GM12878 (cell line): ENCODE measurements around the gene ANO3. TPM values are rescaled to one million over a fixed set of nuclear protein-coding genes. Genes with fewer than 3 reads are reported as not detected.

Experiments
- ATAC-seq: fragments of 200-7000 bp; cut with Tn5 transposase; 3 replicates; pipeline ENCODE4 v1.9.1; 2020; ENCODE audit warnings: mild to moderate bottlenecking, moderate library complexity
- BruUV-seq: library from RNA; stranded (reverse); fragments of 400-500 nt; replicated peaks from 2 replicates; lab custom pipeline; 2021; lab: Mats Ljungman, UMichigan
- CTCF ChIA-PET: fragments of 300-600 bp; sonication (Branson Sonifier 250); formaldehyde crosslinking; extraction: SDS; loops from one replicate; lab custom pipeline; 2021; ENCODE audit warnings: inconsistent platforms; lab: Yijun Ruan, JAX
- POLR2A ChIA-PET: fragments of 350-600 bp; formaldehyde crosslinking; extraction: SDS; loops from one replicate; lab custom pipeline; 2021; ENCODE audit warnings: inconsistent platforms; lab: Charles Lee
- RAD21 ChIA-PET: fragments of 300-600 bp; sonication (Branson Sonifier 250); formaldehyde crosslinking; loops from one replicate; lab custom pipeline; 2023; ENCODE audit warnings: antibody characterized with exemption; ENCODE audit not compliant: unreplicated experiment; lab: Charles Lee
- SMC1A ChIA-PET: fragments of 300-600 bp; sonication (Branson Sonifier 250); formaldehyde crosslinking; loops from one replicate; lab custom pipeline; 2023; ENCODE audit not compliant: unreplicated experiment, uncharacterized antibody; lab: Charles Lee
- DNase-seq: peaks from one replicate; pipeline ENCODE4 v3.0.0-alpha.2; 2011; ENCODE audit warnings: low read depth, low spot score
- FAIRE-seq: peaks from 3 replicates; lab custom pipeline; 2011; peaks lifted over from hg19 to GRCh38; lab: Jason Lieb, UNC
- H2AFZ ChIP-seq: 2 replicates; pipeline ENCODE4 v1.6.0; 2011; ENCODE audit warnings: low read depth, low read length, control low read depth; ENCODE audit not compliant: control insufficient read depth
- H3K27ac ChIP-seq: 2 replicates; pipeline ENCODE4 v1.5.1; 2011; ENCODE audit warnings: control low read depth; ENCODE audit not compliant: control insufficient read depth, insufficient read depth
- H3K27me3 ChIP-seq, 2 experiments: replicated peaks in 1 of 2; 2 replicates each; pipeline versions ENCODE4 v1.6.0 to v1.6.1; 2011; ENCODE audit warnings: low read length in 1 of 2; ENCODE audit not compliant: control insufficient read depth in 2 of 2, insufficient read depth in 2 of 2
- H3K36me3 ChIP-seq, 2 experiments: 2 replicates each; pipeline ENCODE4 v1.5.1; 2011; ENCODE audit warnings: low read length in 1 of 2; ENCODE audit not compliant: control insufficient read depth in 2 of 2, insufficient read depth in 2 of 2
- H3K4me1 ChIP-seq: 2 replicates; pipeline ENCODE4 v1.6.1; 2011; ENCODE audit warnings: mild to moderate bottlenecking, low read length, moderate library complexity, mixed read lengths; ENCODE audit not compliant: control insufficient read depth, insufficient read depth
- H3K4me2 ChIP-seq: 2 replicates; pipeline ENCODE4 v1.6.0; 2011; ENCODE audit warnings: control low read depth; ENCODE audit not compliant: control insufficient read depth, insufficient read depth
- H3K4me3 ChIP-seq: fragments of 200-600 bp; sonication (generic); 2 replicates; pipeline ENCODE4 v1.5.1; 2016
- H3K79me2 ChIP-seq: 2 replicates; pipeline ENCODE4 v1.6.0; 2011; ENCODE audit warnings: low read length; ENCODE audit not compliant: control insufficient read depth, insufficient read depth
- H3K9ac ChIP-seq: 2 replicates; pipeline ENCODE4 v1.8.0; 2011; ENCODE audit warnings: low read length, control low read depth, mixed read lengths; ENCODE audit not compliant: control insufficient read depth, insufficient read depth
- H3K9me3 ChIP-seq: replicated peaks from 3 replicates; pipeline ENCODE4 v1.5.1; 2011; ENCODE audit warnings: mild to moderate bottlenecking, low read length; ENCODE audit not compliant: control insufficient read depth, insufficient read depth
- H4K20me1 ChIP-seq: 2 replicates; pipeline ENCODE4 v1.6.0; 2011; ENCODE audit not compliant: control insufficient read depth, insufficient read depth
- BHLHE40 ChIP-seq, 2 experiments: fragments of 450-650 bp in 1 of 2; IDR thresholded peaks; 2 replicates each; pipeline ENCODE4 v1.6.1; 2011 to 2017; ENCODE audit warnings: low read depth in 2 of 2, borderline replicate concordance in 1 of 2, improper control_type of control experiment in 1 of 2, low read length in 1 of 2, mild to moderate bottlenecking in 1 of 2
- BMI1 ChIP-seq: fragments of 450-650 bp; IDR thresholded peaks from 2 replicates; pipeline ENCODE4 v1.6.1; 2016; ENCODE audit warnings: mild to moderate bottlenecking, moderate library complexity, borderline replicate concordance
- EGR1 ChIP-seq, 2 experiments: IDR thresholded peaks; 1 replicate in 1 of 2; 2 replicates in 1 of 2; pipeline ENCODE4 v1.6.1; 2011 to 2012; ENCODE audit warnings: low read depth in 2 of 2, low read length in 2 of 2, borderline replicate concordance in 1 of 2, mild to moderate bottlenecking in 1 of 2, moderate library complexity in 1 of 2
- EZH2 ChIP-seq: IDR thresholded peaks from 2 replicates; pipeline ENCODE4 v1.6.1; 2012; ENCODE audit warnings: low read depth, mild to moderate bottlenecking, control low read depth, inconsistent platforms, low read length, borderline replicate concordance; ENCODE audit not compliant: control insufficient read depth
- IKZF1 ChIP-seq: fragments of 450-650 bp; conservative IDR thresholded peaks from 2 replicates; pipeline ENCODE4 v1.6.1; 2017; ENCODE audit warnings: antibody characterized with exemption, mild to moderate bottlenecking
- MEF2B ChIP-seq: fragments of 450-650 bp; IDR thresholded peaks from 2 replicates; pipeline ENCODE4 v1.6.1; 2018; ENCODE audit warnings: mild to moderate bottlenecking, moderate library complexity; ENCODE audit not compliant: partially characterized antibody, poor library complexity, severe bottlenecking
- NR2F1 ChIP-seq: fragments of 450-650 bp; conservative IDR thresholded peaks from 2 replicates; pipeline ENCODE4 v1.6.1; 2017; ENCODE audit warnings: mild to moderate bottlenecking
- POU2F2 ChIP-seq: IDR thresholded peaks from 3 replicates; pipeline ENCODE4 v1.6.1; 2011; ENCODE audit warnings: low read depth, mild to moderate bottlenecking, low read length, borderline replicate concordance
- RAD51 ChIP-seq: fragments of 450-650 bp; IDR thresholded peaks from 2 replicates; pipeline ENCODE4 v1.6.1; 2016; ENCODE audit warnings: moderate library complexity, mild to moderate bottlenecking, inconsistent platforms
- SMC3 ChIP-seq: IDR thresholded peaks from 2 replicates; pipeline ENCODE4 v1.6.1; 2011; ENCODE audit warnings: low read length, improper control_type of control experiment, borderline replicate concordance
- SREBF1 ChIP-seq: IDR thresholded peaks from 2 replicates; pipeline ENCODE4 v1.6.1; 2012; ENCODE audit warnings: mild to moderate bottlenecking, low read length
- ZBED1 ChIP-seq: IDR thresholded peaks from 2 replicates; pipeline ENCODE4 v1.6.1; 2016; ENCODE audit warnings: borderline replicate concordance
- ZZZ3 ChIP-seq: IDR thresholded peaks from 2 replicates; pipeline ENCODE4 v1.6.1; 2011; ENCODE audit warnings: low read depth; ENCODE audit not compliant: control insufficient read depth, insufficient read length
- WGBS: methylation state at CpG from one replicate; pipeline ENCODE4 v1.1.6; 2016; ENCODE audit warnings: low lambda C conversion rate; ENCODE audit not compliant: insufficient replicate concordance, insufficient coverage; ENCODE audit errors: missing lambda C conversion rate; 5-methylcytosine and 5-hydroxymethylcytosine counted together
- in situ Hi-C: fragments of 300-500 bp; cut with MboI; formaldehyde crosslinking; loops from 9 replicates; pipeline ENCODE4 v1.14.3; 2018; ENCODE audit warnings: mixed read lengths
- intact Hi-C: fragments of 100-400 bp; cut with micrococcal nuclease; formaldehyde crosslinking; loops from one replicate; pipeline ENCODE4 v1.14.2; 2022; ENCODE audit not compliant: unreplicated experiment
- polyA plus RNA-seq, 11 experiments: library from polyadenylated mRNA; depleted of rRNA in 4 of 11; unstranded in 6 of 11; stranded (reverse) in 5 of 11; fragments of >200 nt; fragmentation: Nextera tagmentation in 4 of 11; fragmentation: Illumina TruSeq in 1 of 11; extraction: Ambion mirVana in 4 of 11; extraction: Trizol in 1 of 11; gene quantifications; 1 replicate in 1 of 11; 2 replicates in 10 of 11; pipeline versions ENCODE4 v1.2.1 to v1.2.3, GENCODE V29; 2011 to 2016; ENCODE audit warnings: inconsistent platforms in 2 of 11, missing spikeins in 2 of 11, low read depth in 1 of 11
- total RNA-seq, 4 experiments: library from RNA; depleted of rRNA in 3 of 4; stranded (reverse); fragments of >200 nt in 3 of 4; fragmentation: Illumina TruSeq in 1 of 4; extraction: Trizol in 1 of 4; gene quantifications; 2 replicates each; pipeline versions ENCODE4 v1.2.1 to v1.2.3, GENCODE V29; 2013 to 2021

Gene ANO3
- total and polyA plus RNA-seq, 10 of the 15 experiments (the other 5 are each of a cell fraction or from before 2014, with no cell fraction given), result 0.13 to 5.9 (median 0.44) TPM

DNA sequence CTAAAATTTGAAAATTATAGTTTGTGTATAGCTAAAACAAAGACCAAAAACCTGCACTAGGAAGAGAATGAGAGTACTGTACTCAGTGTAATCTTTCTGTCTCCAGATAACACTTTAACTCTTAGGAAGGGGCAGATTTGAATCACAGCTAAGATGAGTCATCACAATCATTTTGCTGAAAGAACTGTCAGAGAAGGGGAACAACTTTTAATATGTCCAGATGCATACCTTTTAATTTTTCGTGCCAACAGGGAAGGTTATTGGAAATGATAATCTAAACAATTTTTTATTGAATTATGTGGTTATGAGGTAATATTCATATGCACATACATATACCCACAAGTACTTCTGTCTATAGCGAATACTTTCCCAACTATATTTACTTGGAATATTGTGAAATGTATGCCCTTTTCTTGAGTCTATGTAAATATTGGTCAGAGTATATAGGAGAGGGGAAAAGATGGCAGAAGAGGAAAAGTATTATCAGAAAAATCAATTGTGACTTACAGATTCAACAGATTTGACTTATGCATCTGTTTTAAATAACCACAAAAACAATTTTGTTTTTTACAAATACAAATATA, 291.2 kb downstream of the ANO3 start (continued):
- 0 out of 2 replicates have a peak, but pooled peaks have one; percentile 34 for TF ChIP-seq IKZF1
- no peak for TF ChIP-seq EZH2
- no peak for TF ChIP-seq BHLHE40 (IDR thresholded peaks at IDR 0.05; ENCODE audit: borderline replicate concordance in 1 of 2, low read depth in 2 of 2, low read length in 1 of 2)
- TF ChIP-seq SMC3, result no peak
- TF ChIP-seq POU2F2, result no peak
- TF ChIP-seq MEF2B, result no peak

DNA sequence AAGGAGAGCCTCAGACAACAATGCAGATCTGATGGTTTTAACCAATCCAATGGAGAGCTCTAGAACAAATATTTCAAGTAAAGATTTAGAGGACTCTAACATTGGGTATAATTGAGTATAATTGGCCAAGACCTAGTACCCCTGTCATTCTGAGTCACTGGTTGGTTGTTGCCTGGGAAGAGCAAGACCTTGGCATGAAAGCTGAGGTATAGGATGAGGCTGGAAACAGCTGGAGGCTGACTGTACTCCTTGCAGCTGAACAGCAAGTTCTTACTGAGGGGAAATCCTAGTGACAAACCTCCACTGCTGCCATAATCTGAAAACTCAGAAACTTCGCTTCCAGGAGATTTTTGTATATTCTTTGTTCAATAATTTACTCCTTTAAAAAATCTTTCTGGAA, 294.4 kb downstream of the ANO3 start:
- RAD21 ChIA-PET, result interaction anchor here (1.3 to 3.8 kb wide), 5 partner anchors 9 to 69 kb away, joined by 3 to 14 read pairs (median 5); no protein-coding TSS in a partner anchor

More for the DNA sequence above, 294.4 kb downstream of the ANO3 start:
- H3K9ac ChIP-seq, result no peak overlapping the region
- 0% methylated on average over 1 of the region's 1 CpG for WGBS
- no peaks in the 10 kb centered on the region for H3K4me1 ChIP-seq
- H3K36me3 ChIP-seq, result no peaks in the 10 kb centered on the region
- intact Hi-C loops, result loop anchor here (10.0 kb wide), 1 partner anchor 608 kb away; no protein-coding TSS in a partner anchor
- no peak overlapping the region for H3K4me3 ChIP-seq
- BruUV-seq, result no TSS peak
- no peaks in the 10 kb centered on the region for H4K20me1 ChIP-seq
- no peaks in the 10 kb centered on the region for H3K9me3 ChIP-seq
- in situ Hi-C loops, result no loop called here
- FAIRE-seq (no peak), ATAC-seq (no peak; the same call in 2 of the 3 replicates), DNase-seq (no peak)
- H3K27ac ChIP-seq, result no peak overlapping the region
- ChIA-PET POLR2A (interaction anchor here (2.9 kb wide), 1 partner anchor 11 kb away, joined by 17 read pairs; no protein-coding TSS in a partner anchor), CTCF (interaction anchor here (1.5 kb wide), 1 partner anchor 75 kb away, joined by 6 read pairs; no protein-coding TSS in a partner anchor), SMC1A (interaction anchor here (0.6 to 7.2 kb wide), 12 partner anchors 8 to 539 kb away, joined by 3 to 63 read pairs (median 3); no protein-coding TSS in a partner anchor)
- no peak overlapping the region for H2AFZ ChIP-seq
- TF ChIP-seq BMI1 (no peak), ZBED1 (no peak), NR2F1 (no peak), ZZZ3 (no peak), EGR1 (IDR thresholded peaks at IDR 0.05; ENCODE audit: borderline replicate concordance in 1 of 2, low read depth in 2 of 2, low read length in 2 of 2) (no peak), RAD51 (no peak), SREBF1 (no peak)
- H3K4me2 ChIP-seq, result no peak overlapping the region
- no peaks in the 10 kb centered on the region for H3K79me2 ChIP-seq
- no peaks in the 10 kb centered on the region for H3K27me3 ChIP-seq
